Endothelial cell (in vitro differentiated cells): ENCODE results near the gene BABAM1. TPM values are rescaled to one million over a fixed set of nuclear protein-coding genes. Genes with fewer than 3 reads are reported as not detected.

Experiments used
- DNase-seq: peaks from one replicate; pipeline ENCODE4 v3.0.0; 2021; ENCODE audit warnings: low spot score
- H3K27ac Mint-ChIP-seq: one replicate; pipeline ENCODE4 v1.8.0; 2021; ENCODE audit warnings: mixed read lengths, inconsistent platforms; ENCODE audit not compliant: unreplicated experiment
- H3K27me3 Mint-ChIP-seq: one replicate; pipeline ENCODE4 v1.8.0; 2021; ENCODE audit warnings: mild to moderate bottlenecking, moderate library complexity, mixed read lengths, inconsistent platforms; ENCODE audit not compliant: unreplicated experiment
- H3K36me3 Mint-ChIP-seq: one replicate; pipeline ENCODE4 v1.8.0; 2021; ENCODE audit warnings: mild to moderate bottlenecking, low read depth, mixed read lengths, inconsistent platforms; ENCODE audit not compliant: unreplicated experiment
- H3K4me1 Mint-ChIP-seq: one replicate; pipeline ENCODE4 v1.8.0; 2021; ENCODE audit warnings: mild to moderate bottlenecking, mixed read lengths, inconsistent platforms; ENCODE audit not compliant: unreplicated experiment
- H3K4me3 Mint-ChIP-seq: one replicate; pipeline ENCODE4 v1.8.0; 2021; ENCODE audit warnings: mild to moderate bottlenecking, mixed read lengths, inconsistent platforms; ENCODE audit not compliant: unreplicated experiment
- H3K9me3 Mint-ChIP-seq: one replicate; pipeline ENCODE4 v1.8.0; 2021; ENCODE audit warnings: mixed read lengths, inconsistent platforms; ENCODE audit not compliant: unreplicated experiment
- total RNA-seq: library from RNA; stranded (reverse); fragmentation: NEBNext Ultra II Directional; extraction: Animal tissue kit (Norgen Biotek cat#: 25700); gene quantifications from one replicate; pipeline ENCODE4 v1.2.1, GENCODE V29; 2021; ENCODE audit not compliant: unreplicated experiment
- TF ChIP-seq, protein P1 (sequence below): fragments of 200-600 bp; sonication (generic); IDR thresholded peaks from one replicate; pipeline ENCODE4 v1.5.0; 2021; ENCODE audit warnings: antibody characterized with exemption; ENCODE audit not compliant: unreplicated experiment

BABAM1 gene
- total RNA-seq, 1 donor from 2014 or later = 136 TPM

DNA sequence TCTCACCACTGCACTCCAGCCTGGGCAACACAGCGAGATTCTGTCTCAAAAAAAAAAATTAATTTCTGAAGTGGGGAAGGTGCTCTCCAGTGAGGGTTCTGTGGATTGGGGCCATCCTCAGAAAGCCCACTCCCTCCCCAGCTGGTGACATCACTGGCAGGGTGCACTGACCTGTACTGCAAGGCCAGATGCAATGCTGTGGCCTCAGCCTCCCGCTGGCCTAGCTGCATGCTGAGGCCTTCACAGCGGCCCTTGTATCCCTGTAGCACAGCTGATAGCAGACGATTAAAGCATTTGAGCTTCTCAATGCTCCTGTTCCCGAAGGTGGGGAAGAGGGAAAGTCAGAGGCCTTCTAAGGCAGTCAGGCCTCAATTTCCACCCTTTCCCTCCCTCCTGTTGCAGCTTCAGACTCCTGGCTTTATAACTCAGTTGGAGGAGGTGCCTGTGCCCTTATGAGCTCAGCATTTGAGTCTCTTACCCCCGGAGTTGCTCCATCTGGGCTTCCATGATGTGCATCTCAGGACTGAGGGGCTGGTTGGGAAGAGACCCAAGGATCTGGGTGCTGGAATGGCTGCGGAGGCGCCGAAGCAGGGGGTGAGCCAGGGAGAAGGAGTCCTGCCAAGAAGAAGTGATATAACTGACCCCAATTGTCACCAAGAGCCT, 8.0 kb upstream of the BABAM1 start:
- H3K4me3 Mint-ChIP-seq = peak overlapping the region; percentile 60
- no peak overlapping the region for H3K27ac Mint-ChIP-seq
- H3K9me3 Mint-ChIP-seq = no peaks in the 10 kb centered on the region

DNA sequence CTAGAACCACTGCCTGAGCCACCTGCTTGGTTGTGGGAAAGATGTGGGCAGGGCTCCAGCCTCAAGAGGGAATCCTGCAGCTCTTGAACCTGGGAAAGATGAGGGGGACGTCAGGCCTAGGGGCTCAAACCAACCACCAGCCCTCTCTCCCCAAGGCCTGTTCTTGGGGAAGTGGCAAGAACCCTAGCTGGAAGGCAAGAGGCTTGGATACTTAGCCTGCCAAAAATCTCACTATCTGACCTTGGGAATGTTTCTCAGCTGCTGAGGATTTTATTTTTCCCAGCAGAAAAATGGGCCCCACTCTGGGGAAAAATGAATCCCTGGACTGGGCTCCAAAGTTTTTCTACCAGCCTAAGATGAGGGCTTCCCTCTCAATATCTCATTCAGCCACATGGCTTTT, 7.3 kb upstream of the BABAM1 start:
- Mint-ChIP-seq H3K27ac (no peak overlapping the region), H3K4me3 (peak overlapping the region; percentile 60), H3K36me3 (peaks cover 34% of the 10 kb centered on the region), H3K27me3 (peaks cover 15% of the 10 kb centered on the region), H3K4me1 (peaks cover 30% of the 10 kb centered on the region), H3K9me3 (no peaks in the 10 kb centered on the region)
- no peak for DNase-seq
- TF ChIP-seq, protein P1, sequence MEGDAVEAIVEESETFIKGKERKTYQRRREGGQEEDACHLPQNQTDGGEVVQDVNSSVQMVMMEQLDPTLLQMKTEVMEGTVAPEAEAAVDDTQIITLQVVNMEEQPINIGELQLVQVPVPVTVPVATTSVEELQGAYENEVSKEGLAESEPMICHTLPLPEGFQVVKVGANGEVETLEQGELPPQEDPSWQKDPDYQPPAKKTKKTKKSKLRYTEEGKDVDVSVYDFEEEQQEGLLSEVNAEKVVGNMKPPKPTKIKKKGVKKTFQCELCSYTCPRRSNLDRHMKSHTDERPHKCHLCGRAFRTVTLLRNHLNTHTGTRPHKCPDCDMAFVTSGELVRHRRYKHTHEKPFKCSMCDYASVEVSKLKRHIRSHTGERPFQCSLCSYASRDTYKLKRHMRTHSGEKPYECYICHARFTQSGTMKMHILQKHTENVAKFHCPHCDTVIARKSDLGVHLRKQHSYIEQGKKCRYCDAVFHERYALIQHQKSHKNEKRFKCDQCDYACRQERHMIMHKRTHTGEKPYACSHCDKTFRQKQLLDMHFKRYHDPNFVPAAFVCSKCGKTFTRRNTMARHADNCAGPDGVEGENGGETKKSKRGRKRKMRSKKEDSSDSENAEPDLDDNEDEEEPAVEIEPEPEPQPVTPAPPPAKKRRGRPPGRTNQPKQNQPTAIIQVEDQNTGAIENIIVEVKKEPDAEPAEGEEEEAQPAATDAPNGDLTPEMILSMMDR = no peak

More for the DNA sequence above, 8.0 kb upstream of the BABAM1 start:
- DNase-seq = no peak
- Mint-ChIP-seq H3K36me3 (peaks cover 40% of the 10 kb centered on the region), H3K27me3 (peaks cover 10% of the 10 kb centered on the region), H3K4me1 (peaks cover 28% of the 10 kb centered on the region)
- TF ChIP-seq, protein P1 = no peak

DNA sequence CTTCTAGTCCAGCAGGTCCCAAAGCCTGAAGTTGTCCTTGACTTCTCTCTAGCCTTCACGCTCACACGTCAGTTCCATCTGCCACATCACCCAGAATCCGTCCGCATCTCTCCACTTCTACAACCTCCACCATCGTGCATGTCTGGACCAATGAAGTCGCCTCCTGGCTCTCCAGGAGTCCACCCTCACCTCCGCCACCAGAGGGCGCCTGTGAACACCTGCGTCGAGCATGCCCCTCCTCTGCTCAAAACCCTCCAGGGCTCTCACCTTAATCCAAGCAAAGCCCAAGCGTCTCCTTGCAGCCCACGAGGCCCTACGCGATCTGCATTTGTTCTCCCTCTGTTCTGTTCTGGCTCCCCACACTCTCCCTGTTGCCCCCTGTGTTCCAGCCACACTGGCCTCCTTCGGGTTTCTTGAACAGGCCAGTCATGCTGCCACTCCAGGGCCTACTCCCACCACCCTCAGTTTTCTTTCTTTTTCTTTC, 6.4 kb upstream of the BABAM1 start:
- Mint-ChIP-seq H3K4me3 (peak overlapping the region; percentile 84), H3K4me1 (peaks cover 30% of the 10 kb centered on the region), H3K27ac (no peak overlapping the region), H3K36me3 (peaks cover 32% of the 10 kb centered on the region), H3K27me3 (peaks cover 15% of the 10 kb centered on the region), H3K9me3 (no peaks in the 10 kb centered on the region)
- TF ChIP-seq, protein P1 = peak; percentile 88
- peak; percentile 77 for DNase-seq

DNA sequence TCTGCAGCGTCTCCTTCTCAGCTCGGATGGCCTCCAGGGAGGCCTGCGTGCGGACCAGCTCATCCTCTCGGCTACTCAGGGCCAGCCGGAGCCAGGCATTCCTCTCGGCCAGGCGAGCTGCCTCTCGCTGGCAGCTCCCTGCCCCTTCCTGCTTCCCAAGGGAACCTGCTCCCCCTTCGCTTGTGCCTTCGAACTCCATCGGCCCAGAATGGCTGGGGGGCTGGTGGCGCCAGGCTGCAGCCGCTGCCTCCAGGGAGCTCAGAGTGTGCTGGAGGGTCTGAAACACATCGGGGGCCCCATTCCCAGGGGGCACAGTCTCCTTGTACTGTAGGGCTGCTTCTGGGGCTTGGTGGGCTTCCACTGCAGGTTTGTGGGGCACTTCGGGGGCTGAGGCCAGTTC, 4.7 kb upstream of the BABAM1 start:
- TF ChIP-seq, protein P1 = no peak
- Mint-ChIP-seq H3K27me3 (peaks cover 19% of the 10 kb centered on the region), H3K36me3 (peaks cover 29% of the 10 kb centered on the region), H3K27ac (no peak overlapping the region), H3K4me3 (peak overlapping the region; percentile 81), H3K9me3 (no peaks in the 10 kb centered on the region), H3K4me1 (peaks cover 37% of the 10 kb centered on the region)
- no peak for DNase-seq
